GM23248 (cell line): ENCODE data around the gene FSTL1. TPM values are rescaled to one million over a fixed set of nuclear protein-coding genes. Genes with fewer than 3 reads are reported as not detected.

Experiments
- DNase-seq: peaks from one replicate; pipeline ENCODE4 v3.0.0-alpha.2; 2015
- H2AFZ ChIP-seq: fragments of 200-600 bp; sonication (generic); 2 replicates; pipeline ENCODE4 v1.6.1; 2016; ENCODE audit warnings: antibody characterized with exemption
- H3F3A ChIP-seq: fragments of 200-600 bp; sonication (generic); 2 replicates; pipeline ENCODE4 v1.6.1; 2016; ENCODE audit warnings: mild to moderate bottlenecking, antibody characterized with exemption, mixed run types; ENCODE audit not compliant: insufficient read depth
- H3K27ac ChIP-seq: fragments of 200-600 bp; sonication (generic); 2 replicates; pipeline ENCODE4 v1.5.1; 2016; ENCODE audit warnings: mild to moderate bottlenecking
- H3K27me3 ChIP-seq: fragments of 200-600 bp; sonication (generic); replicated peaks from 2 replicates; pipeline ENCODE4 v1.6.1; 2016; ENCODE audit warnings: mild to moderate bottlenecking; ENCODE audit not compliant: insufficient read depth
- H3K36me3 ChIP-seq: fragments of 200-600 bp; sonication (generic); 2 replicates; pipeline ENCODE4 v1.6.1; 2016; ENCODE audit warnings: low read depth, mild to moderate bottlenecking
- H3K4me1 ChIP-seq: fragments of 200-600 bp; sonication (generic); 2 replicates; pipeline ENCODE4 v1.6.1; 2016; ENCODE audit warnings: mild to moderate bottlenecking; ENCODE audit not compliant: insufficient read depth
- H3K4me2 ChIP-seq: fragments of 200-600 bp; sonication (generic); one replicate; pipeline ENCODE4 v1.6.1; 2016; ENCODE audit warnings: mild to moderate bottlenecking; ENCODE audit not compliant: unreplicated experiment
- H3K4me3 ChIP-seq: fragments of 200-600 bp; sonication (generic); 2 replicates; pipeline ENCODE4 v1.5.1; 2016; ENCODE audit warnings: mild to moderate bottlenecking
- H3K79me2 ChIP-seq: fragments of 200-600 bp; sonication (generic); 2 replicates; pipeline ENCODE4 v1.6.1; 2016; ENCODE audit warnings: mild to moderate bottlenecking; ENCODE audit not compliant: insufficient read depth
- H3K9ac ChIP-seq: fragments of 200-600 bp; sonication (generic); 2 replicates; pipeline ENCODE4 v1.6.1; 2016; ENCODE audit warnings: mild to moderate bottlenecking
- H3K9me2 ChIP-seq: fragments of 200-600 bp; sonication (generic); 2 replicates; pipeline ENCODE4 v1.6.1; 2016; ENCODE audit warnings: mixed run types, mild to moderate bottlenecking, moderate library complexity; ENCODE audit not compliant: insufficient read depth
- H3K9me3 ChIP-seq: fragments of 200-600 bp; sonication (generic); one replicate; pipeline ENCODE4 v1.6.1; 2017; ENCODE audit warnings: low read depth
- H4K20me1 ChIP-seq: fragments of 200-600 bp; sonication (generic); 2 replicates; pipeline ENCODE4 v1.6.0; 2016; ENCODE audit not compliant: insufficient read depth
- EZH2 ChIP-seq: fragments of 200-600 bp; sonication (generic); IDR thresholded peaks from 2 replicates; pipeline ENCODE4 v1.6.1; 2018; ENCODE audit warnings: antibody characterized with exemption, mild to moderate bottlenecking; ENCODE audit not compliant: insufficient read depth, poor library complexity, severe bottlenecking
- EZH2phosphoT487 ChIP-seq: fragments of 200-600 bp; sonication (generic); IDR thresholded peaks from 2 replicates; pipeline ENCODE4 v1.6.1; 2018; ENCODE audit warnings: antibody characterized with exemption, moderate library complexity, mild to moderate bottlenecking, low read depth; ENCODE audit not compliant: insufficient read depth
- WGBS, 2 experiments: methylation state at CpG; one replicate each; pipeline ENCODE4 v1.1.6; 2015 to 2017; ENCODE audit warnings: low lambda C conversion rate in 2 of 2, low coverage in 1 of 2; ENCODE audit errors: missing lambda C conversion rate in 2 of 2; 5-methylcytosine and 5-hydroxymethylcytosine counted together
- in situ Hi-C: fragments of 300-500 bp; cut with MboI; formaldehyde crosslinking; loops from 2 replicates; pipeline ENCODE4 v1.15.0; 2020
- polyA plus RNA-seq: library from polyadenylated mRNA; unstranded; fragments of >200 nt; fragmentation: Nextera tagmentation; extraction: Ambion mirVana; gene quantifications from 2 replicates; pipeline ENCODE4 v1.2.1, GENCODE V29; 2016
- total RNA-seq: library from RNA; depleted of rRNA; stranded (reverse); fragments of >200 nt; shearing (Covaris generic); gene quantifications from 2 replicates; pipeline ENCODE4 v1.2.3, GENCODE V29; 2014

The FSTL1 gene
- total and polyA plus RNA-seq, 2 experiments from 2014 or later = 1,910 to 4,171 TPM

GRCh38 chr3:120459196-120459595, 8.4 kb upstream of the FSTL1 start:
- H3K79me2 ChIP-seq = no peaks in the 10 kb centered on the region
- DNase-seq = no peak
- H3K9me3 ChIP-seq = no peaks in the 10 kb centered on the region
- H3K36me3 ChIP-seq = no peaks in the 10 kb centered on the region
- no peak overlapping the region for H3K9ac ChIP-seq
- TF ChIP-seq EZH2 (no peak), EZH2phosphoT487 (no peak)
- H3K4me1 ChIP-seq = peaks cover 9% of the 10 kb centered on the region; the same call in 1 of the 2 replicates
- no peak overlapping the region for H3K27ac ChIP-seq
- WGBS, 2 experiments = 85 to 91% methylated on average over 3 of the region's 3 CpGs
- H3K9me2 ChIP-seq = no peaks in the 10 kb centered on the region
- no peak overlapping the region for H2AFZ ChIP-seq
- H4K20me1 ChIP-seq = no peaks in the 10 kb centered on the region
- in situ Hi-C loops = loop anchor here (10.0 kb wide), 1 partner anchor 96 kb away; no protein-coding TSS in a partner anchor
- no peak overlapping the region for H3K4me2 ChIP-seq
- peaks cover 9% of the 10 kb centered on the region; the same call in 1 of the 2 replicates for H3F3A ChIP-seq
- no peaks in the 10 kb centered on the region for H3K27me3 ChIP-seq
- no peak overlapping the region for H3K4me3 ChIP-seq

- H3K9me2 ChIP-seq = no peaks in the 10 kb centered on the region
- no peak overlapping the region for H3K4me3 ChIP-seq
- in situ Hi-C loops = loop anchor here (10.0 kb wide), 1 partner anchor 97 kb away; no protein-coding TSS in a partner anchor
- H3K27ac ChIP-seq = no peak overlapping the region
- peaks cover 5% of the 10 kb centered on the region; the same call in 1 of the 2 replicates for H3F3A ChIP-seq
- DNase-seq = no peak
- H3K9me3 ChIP-seq = no peaks in the 10 kb centered on the region
- no peak overlapping the region for H3K9ac ChIP-seq
- H2AFZ ChIP-seq = no peak overlapping the region
- no peaks in the 10 kb centered on the region for H3K79me2 ChIP-seq
- H3K4me1 ChIP-seq = peaks cover 9% of the 10 kb centered on the region; the same call in 1 of the 2 replicates
- TF ChIP-seq EZH2phosphoT487 = no peak
- no peak for TF ChIP-seq EZH2
- no peak overlapping the region for H3K4me2 ChIP-seq
- no peaks in the 10 kb centered on the region for H3K36me3 ChIP-seq
- H4K20me1 ChIP-seq = no peaks in the 10 kb centered on the region
- H3K27me3 ChIP-seq = no peaks in the 10 kb centered on the region
Measured at GRCh38 chr3:120457827-120458226, 7.0 kb upstream of the FSTL1 start.

- H3K36me3 ChIP-seq = no peaks in the 10 kb centered on the region
- H3K9ac ChIP-seq = no peak overlapping the region
- no peaks in the 10 kb centered on the region for H3K9me2 ChIP-seq
- no peak overlapping the region for H3K4me3 ChIP-seq
- H3K4me1 ChIP-seq = no peaks in the 10 kb centered on the region
- H3K79me2 ChIP-seq = peaks cover 17% of the 10 kb centered on the region
- H2AFZ ChIP-seq = no peak overlapping the region
- no peak for TF ChIP-seq EZH2phosphoT487
- no peak for TF ChIP-seq EZH2
- in situ Hi-C loops = loop anchor here (10.0 kb wide), 1 partner anchor 101 kb away; no protein-coding TSS in a partner anchor
- peaks cover 10% of the 10 kb centered on the region for H3F3A ChIP-seq
- WGBS, 2 experiments = 40 to 50% methylated on average over 1 of the region's 1 CpG
- H3K9me3 ChIP-seq = no peaks in the 10 kb centered on the region
- no peaks in the 10 kb centered on the region for H4K20me1 ChIP-seq
- no peak for DNase-seq
- H3K27ac ChIP-seq = no peak overlapping the region
- no peaks in the 10 kb centered on the region for H3K27me3 ChIP-seq
- H3K4me2 ChIP-seq = no peak overlapping the region
Measured at GRCh38 chr3:120454076-120454689, 3.4 kb upstream of the FSTL1 start.

GRCh38 chr3:120452816-120453215, 2.0 kb upstream of the FSTL1 start:
- Histone ChIP-seq H3K27ac (no peak overlapping the region), H3K4me2 (no peak overlapping the region), H4K20me1 (no peaks in the 10 kb centered on the region), H3K9me3 (no peaks in the 10 kb centered on the region), H3K4me3 (no peak overlapping the region), H3K36me3 (peaks cover 4% of the 10 kb centered on the region), H3K4me1 (peaks cover 5% of the 10 kb centered on the region), H3K9me2 (no peaks in the 10 kb centered on the region), H3F3A (peaks cover 22% of the 10 kb centered on the region), H3K79me2 (peaks cover 31% of the 10 kb centered on the region), H2AFZ (no peak overlapping the region), H3K9ac (no peak overlapping the region), H3K27me3 (no peaks in the 10 kb centered on the region)
- 96 to 99% methylated on average over 4 of the region's 4 CpGs for WGBS, 2 experiments
- no peak for DNase-seq
- no peak for TF ChIP-seq EZH2
- TF ChIP-seq EZH2phosphoT487 = no peak
- in situ Hi-C loops = loop anchor here (10.0 kb wide), 1 partner anchor 102 kb away; no protein-coding TSS in a partner anchor
